CD4-positive, alpha-beta T cell treated with Interleukin-4 for 4 hours (primary cell): Measurements from ENCODE around the gene GPR119.
"Not testable (repeated sequence)": the region's sequence is repeated elsewhere in the genome, so short reads cannot be mapped to it uniquely, and the experiment has no call there.

ENCODE experiments used
- DNase-seq: peaks from one replicate; pipeline ENCODE4 v3.0.0-alpha.2; 2020

The GPR119 gene

GRCh38 chrX:130338869-130339268, 46.6 kb downstream of the GPR119 start:
- DNase-seq = not testable (repeated sequence)

DNA sequence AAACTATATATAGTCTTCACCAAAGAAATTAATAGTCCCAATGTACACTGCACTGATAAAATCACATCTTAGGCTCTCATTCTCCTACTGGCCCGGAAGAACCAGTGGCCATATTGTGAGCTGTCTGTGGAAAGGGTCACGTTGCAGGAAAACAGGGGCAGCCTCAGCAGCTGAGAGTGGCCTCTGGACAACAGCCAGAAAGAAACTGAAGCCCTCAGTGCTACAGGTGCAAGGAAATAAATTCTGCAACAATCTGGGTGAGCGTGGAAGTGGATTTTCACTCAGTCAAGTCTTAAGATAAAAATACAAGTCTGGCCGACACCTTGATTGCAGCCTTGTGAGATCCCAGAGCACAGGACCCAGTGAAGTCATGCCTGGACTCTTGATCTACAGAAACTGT, 48.9 kb downstream of the GPR119 start:
- no peak for DNase-seq
